Measurements from ENCODE around the gene PDX1.

Gene PDX1

DNA sequence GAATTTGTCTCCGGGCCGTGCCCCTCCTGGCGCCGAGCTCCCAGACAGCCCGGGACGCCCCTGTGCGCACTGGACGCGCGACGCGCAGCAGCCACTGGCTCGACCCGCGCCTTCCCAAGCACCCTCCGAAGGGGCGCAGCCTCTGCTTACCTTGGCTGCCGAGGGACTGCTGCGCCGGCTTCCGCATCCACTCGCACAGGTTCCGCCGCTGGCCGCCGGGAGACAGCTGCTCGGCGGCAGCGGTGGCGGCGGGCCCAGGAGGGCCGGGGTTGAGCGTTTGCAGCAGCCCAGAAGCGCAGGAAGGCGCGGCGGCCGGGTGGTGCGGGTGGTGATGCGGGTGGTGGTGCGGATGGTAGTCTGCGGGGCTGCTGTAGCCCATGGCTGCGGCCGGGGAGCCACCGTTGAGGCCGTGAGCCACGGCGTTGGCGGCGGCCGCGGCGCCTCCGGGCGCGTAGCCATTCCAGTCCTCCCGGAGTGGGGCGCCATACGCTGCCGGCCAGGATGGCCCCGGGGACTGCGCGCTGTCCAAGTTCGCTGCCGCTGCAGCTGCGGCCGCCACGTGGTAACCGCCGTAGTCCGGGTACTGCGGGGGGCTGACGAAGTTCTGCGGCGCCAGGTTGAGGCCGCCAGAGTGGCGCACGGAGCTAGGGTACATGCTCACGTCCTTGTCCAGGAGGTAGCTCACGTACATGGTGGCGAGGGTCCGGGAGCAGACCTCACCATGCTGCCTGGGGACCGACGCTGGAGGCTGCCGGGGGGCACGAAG, 48.7 kb downstream of the PDX1 start:
- ChIA-PET CTCF (interaction anchor here (0.6 to 1.8 kb wide), 6 partner anchors 8 to 607 kb away, joined by 3 to 11 read pairs (median 4); no protein-coding TSS in a partner anchor), POLR2A (ENCODE audit: low non-redundant PET) (no interaction called here)
- H3K27ac ChIP-seq: no peak overlapping the region
- TF ChIP-seq, protein P1, sequence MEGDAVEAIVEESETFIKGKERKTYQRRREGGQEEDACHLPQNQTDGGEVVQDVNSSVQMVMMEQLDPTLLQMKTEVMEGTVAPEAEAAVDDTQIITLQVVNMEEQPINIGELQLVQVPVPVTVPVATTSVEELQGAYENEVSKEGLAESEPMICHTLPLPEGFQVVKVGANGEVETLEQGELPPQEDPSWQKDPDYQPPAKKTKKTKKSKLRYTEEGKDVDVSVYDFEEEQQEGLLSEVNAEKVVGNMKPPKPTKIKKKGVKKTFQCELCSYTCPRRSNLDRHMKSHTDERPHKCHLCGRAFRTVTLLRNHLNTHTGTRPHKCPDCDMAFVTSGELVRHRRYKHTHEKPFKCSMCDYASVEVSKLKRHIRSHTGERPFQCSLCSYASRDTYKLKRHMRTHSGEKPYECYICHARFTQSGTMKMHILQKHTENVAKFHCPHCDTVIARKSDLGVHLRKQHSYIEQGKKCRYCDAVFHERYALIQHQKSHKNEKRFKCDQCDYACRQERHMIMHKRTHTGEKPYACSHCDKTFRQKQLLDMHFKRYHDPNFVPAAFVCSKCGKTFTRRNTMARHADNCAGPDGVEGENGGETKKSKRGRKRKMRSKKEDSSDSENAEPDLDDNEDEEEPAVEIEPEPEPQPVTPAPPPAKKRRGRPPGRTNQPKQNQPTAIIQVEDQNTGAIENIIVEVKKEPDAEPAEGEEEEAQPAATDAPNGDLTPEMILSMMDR (conservative IDR thresholded peaks at IDR 0.05; ENCODE audit: low read depth): no peak
- DNase-seq (ENCODE audit: low spot score): no peak

DNA sequence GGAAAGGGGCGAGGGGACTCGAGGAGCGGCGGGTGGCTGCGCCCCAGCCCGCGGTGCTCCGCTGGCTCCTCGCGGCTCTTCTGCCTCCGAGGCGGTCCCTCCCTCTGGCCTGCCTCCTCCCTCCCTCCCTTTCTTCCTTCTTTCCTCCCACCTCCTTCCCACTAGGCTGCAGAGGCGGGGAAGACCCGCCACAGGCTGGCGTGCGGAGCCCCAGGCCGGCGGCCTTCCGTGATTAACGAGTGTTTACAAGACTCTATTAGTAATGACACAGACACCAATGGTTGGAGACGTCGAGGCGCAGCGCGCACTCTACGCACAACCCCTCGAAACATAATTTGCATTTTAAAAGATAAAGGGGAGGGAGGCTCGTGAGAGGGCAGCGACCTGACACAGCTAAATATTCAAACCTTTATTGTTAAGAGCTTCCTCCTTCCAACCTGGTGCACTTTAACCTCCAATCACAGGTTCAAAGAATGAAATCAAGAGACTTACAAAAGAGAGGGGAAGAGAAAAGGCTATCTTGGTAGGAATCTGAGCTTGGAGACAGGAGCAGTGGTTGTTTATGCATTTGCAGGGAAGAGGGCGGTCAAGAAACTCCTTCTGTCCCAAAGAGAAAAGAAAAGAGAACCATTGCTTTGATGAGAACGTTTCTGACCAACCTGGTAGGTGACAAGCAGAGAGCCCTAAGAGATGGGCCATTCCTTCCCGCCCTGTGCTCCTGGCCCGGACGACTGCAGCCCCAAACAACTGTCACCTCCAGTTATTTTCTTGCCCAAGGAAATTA, 49.5 kb downstream of the PDX1 start, which contains the start of gene CDX2:
Gene CDX2 (minus strand): TSS at position 234 of the 784 bp plus-strand sequence. CDS start 309 bp downstream, outside the sequence.
- no peak for DNase-seq (ENCODE audit: low spot score)
- H3K27ac ChIP-seq: no peak within 1 kb of the TSS
- ChIA-PET POLR2A (ENCODE audit: low non-redundant PET) (no interaction called here), CTCF (interaction anchor here (0.6 to 1.8 kb wide), 8 partner anchors 9 to 608 kb away, joined by 3 to 11 read pairs (median 4); no protein-coding TSS in a partner anchor)
- TF ChIP-seq, protein P1 (conservative IDR thresholded peaks at IDR 0.05; ENCODE audit: low read depth): no peak

DNA sequence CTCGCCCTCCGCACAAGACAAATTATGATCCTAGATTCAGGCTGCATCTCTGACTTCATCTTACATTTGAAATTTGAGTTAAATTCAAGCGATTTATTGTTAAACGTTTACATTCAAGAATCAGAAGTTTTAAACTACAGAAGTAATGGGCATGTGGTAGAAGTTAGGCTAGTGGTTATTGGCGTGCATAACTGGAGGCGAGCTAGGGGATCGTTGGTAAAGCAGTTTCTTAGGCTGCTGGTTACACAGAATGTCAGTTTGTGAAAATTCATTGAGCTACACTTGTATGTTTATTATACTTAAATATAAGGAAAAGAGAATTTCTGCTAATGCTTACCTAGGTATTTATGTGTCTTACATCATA, 50.0 kb downstream of the PDX1 start:
- no peak for DNase-seq (ENCODE audit: low spot score)
- no peak overlapping the region for H3K27ac ChIP-seq
- POLR2A ChIA-PET (ENCODE audit: low non-redundant PET): no interaction called here
- CTCF ChIA-PET: interaction anchor here (0.7 to 1.6 kb wide), 3 partner anchors 14 to 596 kb away, joined by 4 to 7 read pairs (median 4); no protein-coding TSS in a partner anchor
- TF ChIP-seq, protein P1 (conservative IDR thresholded peaks at IDR 0.05; ENCODE audit: low read depth): no peak

DNA sequence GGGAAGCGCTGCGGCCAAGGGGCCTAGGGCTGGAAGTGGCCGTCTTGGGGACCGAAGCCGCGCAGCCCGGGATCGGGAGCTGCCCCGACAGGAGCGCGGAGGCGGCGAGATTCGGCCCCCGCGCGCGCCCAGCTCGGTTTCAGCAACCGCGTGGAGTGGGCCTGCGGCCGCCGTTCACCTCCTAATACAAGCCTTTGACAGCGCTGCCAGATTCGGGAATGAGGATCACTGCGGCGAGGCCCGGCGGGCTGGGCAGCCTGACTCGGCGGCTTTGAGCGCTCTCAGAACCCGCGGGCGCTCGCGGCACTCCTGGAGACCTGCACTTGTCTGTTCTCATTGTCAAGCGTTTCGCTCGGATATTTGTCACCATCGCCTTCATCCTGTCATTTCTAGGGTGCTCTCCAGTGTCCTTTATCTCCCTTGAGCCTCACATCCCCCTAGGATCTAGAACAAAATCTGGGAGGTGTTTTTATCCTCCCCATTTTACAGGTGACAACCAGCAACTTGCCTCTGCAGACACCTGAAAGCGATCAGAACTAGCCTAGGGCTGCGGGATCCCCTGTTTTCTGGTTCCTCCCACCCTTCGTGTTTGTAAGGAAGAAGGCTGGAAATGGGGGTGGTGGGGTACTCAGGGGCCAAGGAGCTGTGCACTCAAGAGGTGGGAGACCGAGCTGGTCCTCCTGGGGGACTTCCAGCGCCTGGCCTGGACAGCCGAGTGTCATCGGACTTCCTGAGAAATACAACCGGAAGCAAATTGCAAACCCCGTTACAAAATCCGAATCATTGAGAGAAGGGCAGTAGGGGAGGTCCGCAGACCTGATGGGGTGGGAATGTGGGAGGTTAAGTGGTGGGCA, 50.8 kb downstream of the PDX1 start:
- DNase-seq (ENCODE audit: low spot score): no peak
- ChIA-PET POLR2A (ENCODE audit: low non-redundant PET) (no interaction called here), CTCF (interaction anchor here (0.7 to 1.6 kb wide), 4 partner anchors 13 to 597 kb away, joined by 3 to 7 read pairs (median 4); no protein-coding TSS in a partner anchor)
- TF ChIP-seq, protein P1 (conservative IDR thresholded peaks at IDR 0.05; ENCODE audit: low read depth): no peak
- H3K27ac ChIP-seq: no peak overlapping the region

DNA sequence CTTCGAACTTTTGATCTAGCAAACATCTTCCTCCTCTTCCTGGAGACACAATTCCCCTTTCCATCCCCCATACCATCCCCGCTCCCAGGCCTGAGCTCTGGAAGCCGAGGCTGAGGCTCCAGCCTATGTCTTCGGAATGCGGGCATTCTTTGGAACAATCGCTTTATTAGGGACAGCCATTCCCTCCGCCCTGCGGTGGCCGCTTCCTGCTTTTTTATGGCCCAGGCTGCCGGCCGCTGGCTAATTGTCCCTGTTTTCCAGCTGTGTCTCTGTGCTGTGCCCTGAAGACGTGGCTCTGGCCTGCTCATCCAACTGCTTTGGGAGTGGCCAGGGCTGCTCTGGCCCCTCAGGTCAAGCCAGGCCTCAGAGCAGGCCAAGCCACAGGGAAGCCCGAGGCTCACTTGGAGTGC, 51.4 kb downstream of the PDX1 start:
- ChIA-PET POLR2A (ENCODE audit: low non-redundant PET) (no interaction called here), CTCF (interaction anchor here (0.6 to 1.4 kb wide), 2 partner anchors 18 to 591 kb away, joined by 3 read pairs; no protein-coding TSS in a partner anchor)
- TF ChIP-seq, protein P1 (conservative IDR thresholded peaks at IDR 0.05; ENCODE audit: low read depth): no peak
- DNase-seq (ENCODE audit: low spot score): no peak
- H3K27ac ChIP-seq: no peak overlapping the region
